ENCODE measurements around the gene INTS11. TPM values are rescaled to one million over a fixed set of nuclear protein-coding genes. Genes with fewer than 3 reads are reported as not detected.

The INTS11 gene
- total RNA-seq, 1 experiment from 2014 or later: 161 TPM

- TF ChIP-seq SIN3A (IDR thresholded peaks at IDR 0.05; ENCODE audit: low read depth): no peak
These were observed 30.9 kb downstream of the INTS11 start (continued) for GRCh38 chr1:1293263-1294249.

GRCh38 chr1:1292851-1293250 is 31.6 kb downstream of the INTS11 start:
- Histone ChIP-seq H3K4me1 (ENCODE audit: control insufficient read depth in 1 of 2, insufficient read depth in 2 of 2, low read length in 2 of 2) (peaks cover 14 to 34% of the 10 kb centered on the region in 2 experiments), H3K9me3 (ENCODE audit: control insufficient read depth in 1 of 2, insufficient read depth in 1 of 2, low read depth in 1 of 2, low read length in 2 of 2) (no peaks in the 10 kb centered on the region), H2AFZ (ENCODE audit: low read depth, low read length, poor library complexity, severe bottlenecking) (no peak overlapping the region), H3K4me2 (ENCODE audit: low read length) (no peak overlapping the region), H3K9me2 (ENCODE audit: insufficient read depth) (no peaks in the 10 kb centered on the region), H3K27me3 (ENCODE audit: insufficient read depth, low read length) (no peaks in the 10 kb centered on the region), H4K20me1 (ENCODE audit: insufficient read depth) (no peaks in the 10 kb centered on the region), H3K9ac (ENCODE audit: low read length) (no peak overlapping the region), H3K27ac (ENCODE audit: low read depth, low read length) (no peak overlapping the region; the same call in 1 of the 2 replicates), H3K36me3 (ENCODE audit: control insufficient read depth in 1 of 2, insufficient read depth in 2 of 2, low read length in 2 of 2) (no peaks in the 10 kb centered on the region), H3K4me3 (replicated peaks in 1 of 2; ENCODE audit: low read depth in 1 of 2, low read length in 2 of 2) (no peak overlapping the region), H3K79me2 (ENCODE audit: insufficient read depth, low read length) (no peaks in the 10 kb centered on the region)
- POLR2A ChIA-PET: no interaction called here
- CTCF ChIA-PET: interaction anchor here (1.6 to 2.8 kb wide), 2 partner anchors 171 to 308 kb away, joined by 8 to 30 read pairs; no protein-coding TSS in a partner anchor
- ATAC-seq (no peak), DNase-seq (ENCODE audit: low read depth, low spot score) (no peak)
- no TSS peak for BruUV-seq (replicated peaks)
- RAD21 ChIA-PET (ENCODE audit: low non-redundant PET in 1 of 2, low total read pairs in 2 of 2, uncharacterized antibody in 2 of 2, unreplicated experiment in 2 of 2): no interaction called here
- intact Hi-C loops (cut with micrococcal nuclease): no loop called here
- TF ChIP-seq POLR2AphosphoS5 (IDR thresholded peaks at IDR 0.05; ENCODE audit: low read depth, low read length) (no peak), SIN3A (IDR thresholded peaks at IDR 0.05; ENCODE audit: low read depth) (no peak), ZFX (IDR thresholded peaks at IDR 0.05) (no peak), ZBTB33 (IDR thresholded peaks at IDR 0.05; ENCODE audit: extremely low read depth, insufficient replicate concordance, low read length) (no peak), SRF (IDR thresholded peaks at IDR 0.05; ENCODE audit: low read depth) (no peak), EZH2 (IDR thresholded peaks at IDR 0.05) (no peak), ATF3 (IDR thresholded peaks at IDR 0.05) (no peak), POLR2A (IDR thresholded peaks at IDR 0.05; ENCODE audit: borderline replicate concordance, extremely low read depth, insufficient read depth, insufficient read length) (no peak), EGR1 (IDR thresholded peaks at IDR 0.05; ENCODE audit: low read depth) (no peak), CBX3 (IDR thresholded peaks at IDR 0.05; ENCODE audit: low read depth) (no peak), TCF7L2 (IDR thresholded peaks at IDR 0.05; ENCODE audit: borderline replicate concordance, extremely low read depth, insufficient read depth, insufficient read length) (no peak)

Data from HCT116 (cell line).